GM12891 (cell line): ENCODE measurements around the gene KIAA0319L.

Experiments used
- PAX5 ChIP-seq: IDR thresholded peaks from 2 replicates; pipeline ENCODE4 v1.6.1; 2011; ENCODE audit warnings: low read length, moderate library complexity, mild to moderate bottlenecking; ENCODE audit not compliant: insufficient read depth, severe bottlenecking
- POLR2A ChIP-seq: IDR thresholded peaks from 2 replicates; pipeline ENCODE4 v1.6.1; 2011; ENCODE audit warnings: low read depth, low read length, control low read depth
- POLR2AphosphoS5 ChIP-seq: IDR thresholded peaks from 2 replicates; pipeline ENCODE4 v1.6.1; 2011; ENCODE audit warnings: low read depth, low read length, control low read depth
- POU2F2 ChIP-seq: IDR thresholded peaks from 2 replicates; pipeline ENCODE4 v1.6.1; 2011; ENCODE audit warnings: low read depth, mild to moderate bottlenecking, control low read depth, low read length, moderate library complexity
- SPI1 ChIP-seq: IDR thresholded peaks from 2 replicates; pipeline ENCODE4 v1.6.1; 2011; ENCODE audit warnings: low read depth, low read length, control low read depth
- TAF1 ChIP-seq: IDR thresholded peaks from 2 replicates; pipeline ENCODE4 v1.6.1; 2011; ENCODE audit warnings: low read depth, low read length, control low read depth

GRCh38 chr1:35589516-35590427, 32.6 kb upstream of the KIAA0319L start:
- TF ChIP-seq POLR2A, result no peak
- TF ChIP-seq POLR2AphosphoS5, result no peak
- no peak for TF ChIP-seq PAX5
- no peak for TF ChIP-seq TAF1
- TF ChIP-seq SPI1, result no peak
- no peak for TF ChIP-seq POU2F2
